ENCODE measurements around the gene BCAS3.
"Not testable (repeated sequence)": the region's sequence is repeated elsewhere in the genome, so short reads cannot be mapped to it uniquely, and the experiment has no call there.

The BCAS3 gene

DNA sequence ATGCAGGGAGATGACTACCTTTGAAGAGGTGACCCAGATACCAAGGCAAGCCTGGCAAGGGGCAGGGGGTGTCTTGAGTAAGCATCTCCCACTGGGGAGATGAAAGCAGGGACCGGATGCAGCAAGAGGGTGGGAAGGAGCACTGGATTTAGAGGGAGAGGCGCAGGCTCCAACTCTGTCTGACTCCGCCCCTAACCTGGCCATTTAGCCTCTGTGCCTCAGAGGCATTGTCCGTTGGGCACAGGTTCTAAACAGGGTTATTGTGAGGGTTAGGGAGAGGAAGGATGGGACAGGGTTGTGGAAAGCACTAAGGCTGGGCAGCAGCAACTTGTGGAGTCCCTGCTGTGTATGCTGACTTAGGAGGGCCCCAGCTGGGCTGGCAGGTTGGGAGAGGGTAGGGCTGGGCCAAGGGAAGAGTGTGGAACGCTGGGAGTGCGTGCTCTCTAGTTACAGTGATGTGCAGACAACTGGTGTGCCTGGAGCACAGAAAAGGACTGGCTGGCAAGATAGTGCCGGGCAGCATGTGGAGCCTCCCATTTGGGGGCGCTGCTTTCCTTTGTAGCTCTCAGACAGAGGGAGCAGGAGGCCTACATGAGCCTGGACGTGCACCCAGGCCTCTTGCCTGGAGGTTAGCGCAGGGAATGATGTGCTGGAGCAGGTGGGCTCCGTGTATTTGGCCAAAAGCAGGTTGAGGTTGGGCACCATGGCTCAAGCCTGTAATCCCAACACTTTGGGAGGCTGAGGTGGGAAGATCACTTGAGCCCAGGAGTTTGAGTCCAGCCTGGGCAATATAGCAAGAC lies 748.2 kb downstream of the BCAS3 start:
- no peak for DNase-seq (ENCODE audit: low read depth)

DNA sequence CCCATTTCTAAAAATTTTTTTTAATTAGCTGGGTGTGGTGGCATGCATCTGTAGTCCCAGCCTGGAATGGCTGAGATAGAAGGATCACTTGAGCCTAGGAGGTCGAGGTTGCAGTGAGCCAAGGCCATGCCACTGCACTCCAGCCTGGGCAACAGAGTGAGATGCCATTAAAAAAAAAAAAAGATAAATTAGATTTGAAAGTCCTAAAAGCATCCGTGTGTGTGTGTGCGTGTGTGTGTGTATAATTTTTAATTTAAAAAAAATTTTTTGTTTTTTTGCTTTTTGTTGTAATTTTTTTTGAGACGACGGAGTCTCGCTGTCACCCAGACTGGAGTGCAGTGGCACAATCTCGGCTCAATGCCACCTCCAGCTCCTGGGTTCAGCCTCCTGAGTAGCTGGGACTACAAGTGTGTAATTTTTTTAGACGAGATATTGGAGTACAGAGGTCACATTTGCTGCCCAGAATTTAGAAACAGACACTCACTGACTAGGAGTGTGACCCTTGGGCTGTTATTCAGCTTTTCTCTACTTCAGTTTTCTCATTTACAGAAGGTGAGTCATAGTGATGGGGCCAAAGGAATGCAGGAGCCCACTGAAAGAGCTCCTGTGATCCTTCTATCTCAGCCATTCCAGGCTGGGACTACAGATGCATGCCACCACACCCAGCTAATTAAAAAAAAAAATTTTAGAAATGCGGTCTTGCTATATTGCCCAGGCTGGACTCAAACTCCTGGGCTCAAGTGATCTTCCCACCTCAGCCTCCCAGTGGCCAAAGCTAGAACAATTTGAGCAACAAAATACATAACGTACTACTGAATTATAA lies 749.0 kb downstream of the BCAS3 start:
- no peak for DNase-seq (ENCODE audit: low read depth)

DNA sequence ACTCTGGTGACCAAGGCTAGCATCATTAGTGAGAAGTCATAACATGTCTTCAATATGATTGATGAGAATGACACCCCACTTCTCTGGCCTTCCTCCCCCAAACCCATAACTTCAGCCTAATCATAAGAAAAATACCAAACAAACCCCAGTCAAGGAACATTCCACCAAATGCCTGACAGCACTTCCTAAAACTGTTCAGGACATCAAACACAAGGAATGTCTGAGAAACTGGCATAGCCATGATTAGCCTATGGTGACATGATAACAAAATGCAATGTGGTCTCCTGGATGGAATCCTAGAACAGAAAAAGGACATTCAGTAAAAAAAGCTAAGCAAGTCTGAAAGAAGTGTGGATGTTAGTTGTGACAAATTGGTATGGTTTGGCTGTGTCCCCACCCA lies 749.9 kb downstream of the BCAS3 start:
- DNase-seq (ENCODE audit: low read depth) = no peak

DNA sequence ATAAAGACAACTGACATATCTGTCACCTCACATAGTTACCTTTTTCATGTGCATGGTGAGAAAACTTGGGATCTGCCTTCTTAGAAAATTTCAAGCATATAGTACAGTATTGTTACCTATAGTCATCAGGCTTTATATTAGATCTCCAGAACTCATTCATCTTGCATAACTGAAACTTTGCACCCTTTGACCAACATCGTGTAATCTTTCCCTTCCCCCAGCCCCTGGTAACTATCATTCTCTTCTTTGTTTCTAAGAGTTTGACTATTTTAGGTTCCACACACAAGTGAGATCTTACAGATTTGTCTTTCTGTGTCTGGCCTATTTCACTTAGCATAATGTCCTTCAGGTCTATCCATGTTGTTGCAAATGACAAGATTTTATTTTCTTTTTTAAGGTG lies 751.6 kb downstream of the BCAS3 start:
- DNase-seq (ENCODE audit: low read depth) = no peak

DNA sequence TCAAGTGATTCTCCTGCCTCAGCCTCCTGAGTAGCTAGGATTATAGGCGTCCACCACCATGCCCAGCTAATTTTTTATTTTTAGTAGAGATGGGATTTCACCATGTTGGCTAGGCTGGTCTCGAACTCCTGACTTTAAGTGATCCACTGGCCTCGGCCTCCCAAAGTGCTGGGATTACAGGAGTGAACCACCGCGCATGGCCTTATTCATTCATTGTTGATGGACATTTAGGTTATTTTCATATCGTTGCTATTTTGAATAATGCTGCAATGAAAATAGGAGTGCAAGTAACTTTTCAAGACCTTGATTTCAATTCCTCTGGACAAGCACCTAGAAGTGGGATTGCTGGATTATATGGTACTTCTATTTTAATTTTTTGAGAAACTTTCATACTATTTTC lies 752.2 kb downstream of the BCAS3 start:
- DNase-seq (ENCODE audit: low read depth) = not testable (repeated sequence)

DNA sequence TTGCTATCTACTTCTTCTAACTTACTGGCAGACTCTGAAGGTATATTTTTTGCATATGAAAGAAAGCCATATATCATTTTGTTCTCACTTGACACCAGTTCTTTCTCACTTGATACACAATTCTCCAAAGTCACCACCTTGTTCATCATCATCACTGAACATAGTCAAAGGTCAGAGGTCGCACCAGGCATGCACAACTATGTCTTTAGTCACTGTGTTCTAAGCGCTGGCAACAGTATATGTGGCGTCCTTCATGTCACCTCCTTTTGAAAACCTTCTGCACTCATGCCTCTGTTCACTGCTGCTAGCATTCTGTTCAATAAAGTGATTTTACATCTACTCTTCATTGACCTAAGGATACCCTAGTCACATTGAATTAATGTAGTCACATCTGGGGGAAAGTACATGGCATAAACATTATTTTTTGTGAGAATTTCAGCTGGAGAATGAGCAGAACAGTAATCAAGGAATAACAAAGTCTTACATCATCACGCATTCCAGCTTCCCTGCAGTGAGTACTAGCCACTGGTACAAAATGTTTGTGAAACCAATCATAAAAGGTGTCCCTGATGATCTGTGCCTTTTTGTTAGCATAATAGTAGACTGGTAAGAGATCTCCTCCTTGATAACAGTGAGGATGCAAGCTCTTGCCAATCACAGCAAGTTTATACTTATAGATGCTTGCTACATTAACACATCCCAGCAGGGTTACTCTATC lies 754.1 kb downstream of the BCAS3 start:
- no peak for DNase-seq (ENCODE audit: low read depth)

DNA sequence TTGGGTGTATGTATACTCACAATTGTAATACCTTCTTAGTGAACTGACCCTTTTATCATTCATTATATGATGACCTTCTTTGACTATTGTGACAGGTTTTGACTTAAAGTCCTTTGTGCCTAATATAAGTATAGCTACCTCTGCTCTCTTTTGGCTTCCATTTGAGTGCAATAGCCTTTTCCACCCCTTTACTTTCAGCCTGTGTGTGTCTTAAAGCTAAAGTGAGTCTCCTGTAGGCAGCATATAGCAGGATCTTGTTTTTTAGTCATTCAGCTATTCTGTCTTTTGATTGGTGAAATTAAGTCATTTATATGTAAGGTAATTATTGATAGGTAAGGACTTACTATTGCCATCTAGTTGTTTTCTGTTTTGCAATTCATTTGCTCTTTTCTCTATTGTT lies 758.6 kb downstream of the BCAS3 start:
- DNase-seq (ENCODE audit: low read depth) = no peak

DNA sequence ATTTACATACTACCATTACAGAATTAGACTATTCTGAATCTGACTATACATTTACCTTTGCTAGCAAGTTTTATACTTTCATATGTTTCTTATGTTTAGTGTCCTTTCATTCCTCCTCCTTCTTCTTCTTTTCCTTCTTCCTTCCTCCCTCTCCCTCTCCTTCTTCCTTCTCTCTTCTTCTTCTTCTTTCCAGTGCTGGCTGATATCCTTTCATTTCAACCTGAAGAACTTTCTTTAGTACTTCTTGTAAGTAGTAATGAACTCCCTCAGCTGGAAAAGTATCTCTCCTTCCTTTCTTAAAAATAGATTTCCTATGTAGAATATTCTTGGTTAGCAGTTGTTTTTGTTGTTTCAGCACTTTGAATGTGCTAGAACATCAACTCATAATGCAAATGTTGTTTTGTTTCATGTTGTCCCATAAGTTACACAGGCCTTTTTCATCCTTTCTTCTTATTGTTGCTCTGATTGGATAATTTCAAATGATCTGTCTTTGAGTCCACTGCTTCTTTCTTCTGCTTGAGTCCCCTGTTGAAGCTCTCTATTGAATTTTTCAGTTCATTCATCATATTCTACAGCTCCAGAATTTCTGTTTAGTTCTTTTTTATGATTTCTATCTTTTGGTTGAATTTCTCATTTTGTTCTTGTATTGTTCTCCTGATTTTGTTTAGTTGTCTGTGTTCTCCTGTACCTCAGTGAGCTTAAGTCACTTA lies 759.5 kb downstream of the BCAS3 start:
- DNase-seq (ENCODE audit: low read depth) = no peak

DNA sequence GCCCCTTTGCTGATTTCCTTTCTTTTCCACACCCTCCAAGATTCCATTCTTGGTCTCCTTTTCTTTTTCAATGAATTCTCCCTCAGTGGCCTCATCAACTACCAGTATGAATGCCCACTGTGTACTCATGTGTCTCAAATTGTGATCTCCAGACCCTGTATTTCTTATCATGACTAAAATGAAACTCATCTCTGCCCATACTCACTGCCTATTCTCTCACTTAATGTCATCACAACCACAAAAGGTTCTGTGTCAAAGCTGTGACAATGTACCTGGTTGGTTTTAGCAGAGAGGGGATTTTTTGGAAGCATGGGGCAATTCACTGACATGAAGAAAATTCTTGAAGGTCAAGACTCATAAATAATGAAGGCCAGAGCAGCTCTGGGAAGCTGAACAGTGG lies 763.0 kb downstream of the BCAS3 start:
- DNase-seq (ENCODE audit: low read depth) = no peak

DNA sequence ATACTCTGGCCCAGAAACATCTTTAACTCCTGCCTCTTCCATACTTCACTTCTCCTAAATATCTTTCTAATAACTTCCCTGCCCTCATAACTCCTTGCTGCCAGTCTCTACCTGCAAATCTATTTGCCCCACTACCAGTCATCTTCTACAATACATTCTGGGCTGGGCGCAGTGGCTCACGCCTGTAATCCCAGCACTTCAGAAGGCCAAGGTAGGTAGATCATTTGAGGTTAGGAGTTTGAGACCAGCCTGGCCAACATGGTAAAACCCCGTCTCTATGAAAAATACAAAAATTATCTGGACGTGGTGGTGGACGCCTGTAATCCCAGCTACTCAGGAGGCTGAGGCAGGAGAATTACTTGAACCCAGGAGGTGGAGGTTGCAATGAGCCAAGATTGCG lies 763.9 kb downstream of the BCAS3 start:
- not testable (repeated sequence) for DNase-seq (ENCODE audit: low read depth)

DNA sequence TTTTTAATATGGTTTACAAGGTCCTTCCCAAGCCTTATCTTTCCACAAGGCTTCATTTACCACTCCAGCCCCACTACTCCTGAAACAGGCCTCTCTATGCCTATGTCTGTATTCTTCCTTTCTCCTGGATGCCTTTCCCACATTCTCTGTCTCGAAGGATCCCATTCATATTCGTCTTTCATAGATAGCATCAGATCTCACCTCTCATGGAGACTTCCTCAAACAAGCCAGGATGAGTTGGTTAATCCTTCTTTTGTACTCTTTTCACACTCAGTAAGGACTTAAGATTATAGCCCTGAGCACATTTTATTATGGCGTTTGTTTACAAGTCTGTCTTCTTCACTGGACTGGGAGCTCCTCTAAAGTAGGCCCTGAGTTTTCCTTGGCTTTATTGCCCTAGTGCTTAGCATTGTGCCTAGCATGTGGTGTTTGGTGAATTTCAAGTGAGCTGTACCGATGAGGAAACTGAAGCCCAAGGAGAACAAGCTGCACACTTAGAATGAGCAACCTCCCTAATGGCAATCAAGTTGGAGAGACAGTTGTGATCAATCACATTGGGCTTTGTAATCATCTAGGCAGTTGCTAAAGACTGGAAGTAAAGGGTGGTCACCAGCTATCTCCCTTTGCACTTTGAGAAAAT lies 764.6 kb downstream of the BCAS3 start:
- DNase-seq (ENCODE audit: low read depth) = no peak
